Measurements from ENCODE around the gene HEMGN.

Gene HEMGN

DNA sequence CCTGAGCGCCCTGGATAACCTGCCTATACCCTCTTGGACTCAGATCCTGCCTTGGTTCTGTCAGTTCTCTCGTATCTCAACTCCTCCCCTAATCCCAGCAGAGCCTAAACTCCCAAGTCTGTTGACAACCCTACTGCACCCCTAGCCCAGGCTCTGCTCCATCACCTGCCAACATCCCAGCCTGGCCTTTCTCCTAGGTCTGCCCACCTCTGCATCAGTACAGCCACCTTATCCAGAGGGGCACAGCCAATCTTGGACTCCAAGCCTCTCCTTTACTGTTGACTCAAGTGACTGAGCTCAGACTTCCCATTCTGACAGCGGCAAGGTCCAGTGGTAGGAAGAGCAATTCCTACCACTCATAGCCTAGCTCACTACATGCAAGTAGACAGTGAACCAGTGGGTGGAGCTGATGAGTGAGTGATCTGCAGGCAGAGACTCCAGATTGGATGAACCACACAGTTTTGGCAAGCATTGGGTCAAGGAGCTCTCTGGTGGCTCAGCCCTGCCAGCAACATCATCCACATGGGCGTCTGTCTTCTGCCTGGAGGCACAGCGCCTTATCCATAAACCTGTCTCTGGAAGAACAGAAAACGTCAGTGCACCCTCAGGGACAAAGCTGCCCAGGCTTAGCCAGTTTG, 42.2 kb downstream of the HEMGN start:
- CTCF ChIA-PET: interaction anchor here (0.5 kb wide), 1 partner anchor 212 kb away, joined by 3 read pairs; no protein-coding TSS in a partner anchor
- peak; percentile 27 for DNase-seq (ENCODE audit: extremely low spot score)
- TF ChIP-seq TARDBP (IDR thresholded peaks at IDR 0.05) (no peak), FOXA1 (IDR thresholded peaks at IDR 0.05) (no peak), LEF1 (IDR thresholded peaks at IDR 0.05; ENCODE audit: borderline replicate concordance) (no peak), BHLHE40 (IDR thresholded peaks at IDR 0.05; ENCODE audit: borderline replicate concordance) (no peak), ELF4 (IDR thresholded peaks at IDR 0.05) (no peak), ARNT (IDR thresholded peaks at IDR 0.05) (no peak), HDGF (IDR thresholded peaks at IDR 0.05; ENCODE audit: borderline replicate concordance) (no peak), FOXK2 (IDR thresholded peaks at IDR 0.05) (no peak), SUZ12 (IDR thresholded peaks at IDR 0.05) (no peak), ZNF384 (IDR thresholded peaks at IDR 0.05) (no peak), NFRKB (IDR thresholded peaks at IDR 0.05) (no peak), FOXM1 (IDR thresholded peaks at IDR 0.05; ENCODE audit: borderline replicate concordance) (no peak), CTBP1 (IDR thresholded peaks at IDR 0.05; ENCODE audit: borderline replicate concordance) (no peak), SP1 (IDR thresholded peaks at IDR 0.05) (no peak)
- TF ChIP-seq, protein P1, sequence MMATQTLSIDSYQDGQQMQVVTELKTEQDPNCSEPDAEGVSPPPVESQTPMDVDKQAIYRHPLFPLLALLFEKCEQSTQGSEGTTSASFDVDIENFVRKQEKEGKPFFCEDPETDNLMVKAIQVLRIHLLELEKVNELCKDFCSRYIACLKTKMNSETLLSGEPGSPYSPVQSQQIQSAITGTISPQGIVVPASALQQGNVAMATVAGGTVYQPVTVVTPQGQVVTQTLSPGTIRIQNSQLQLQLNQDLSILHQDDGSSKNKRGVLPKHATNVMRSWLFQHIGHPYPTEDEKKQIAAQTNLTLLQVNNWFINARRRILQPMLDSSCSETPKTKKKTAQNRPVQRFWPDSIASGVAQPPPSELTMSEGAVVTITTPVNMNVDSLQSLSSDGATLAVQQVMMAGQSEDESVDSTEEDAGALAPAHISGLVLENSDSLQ (IDR thresholded peaks at IDR 0.05): no peak
- POLR2A ChIA-PET: interaction anchor here (0.7 kb wide), 1 partner anchor 26 kb away, joined by 4 read pairs; the partner anchor contains the start of gene TRMO

DNA sequence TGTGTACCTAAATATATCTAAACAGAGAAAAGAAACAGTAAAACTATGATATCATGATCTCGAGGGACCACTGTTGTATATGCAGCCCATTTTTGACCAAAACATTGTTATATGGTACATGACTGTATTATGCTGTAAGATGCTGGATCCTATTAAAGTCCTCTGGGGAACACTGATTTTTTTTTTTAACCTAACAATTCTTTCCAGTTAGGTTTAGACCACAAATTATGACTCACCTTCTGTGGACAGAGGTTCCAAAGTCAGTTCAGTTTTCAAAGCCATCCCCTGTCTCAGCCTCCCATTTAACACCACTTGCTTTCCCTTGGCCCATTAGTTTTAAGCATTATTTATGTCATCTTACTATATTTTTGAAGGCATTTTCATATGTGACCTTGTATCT, 42.8 kb downstream of the HEMGN start:
- TF ChIP-seq L3MBTL2 (conservative IDR thresholded peaks at IDR 0.05) (no peak), SP1 (IDR thresholded peaks at IDR 0.05) (no peak), TARDBP (IDR thresholded peaks at IDR 0.05) (no peak), FOXK2 (IDR thresholded peaks at IDR 0.05) (no peak)
- DNase-seq (ENCODE audit: extremely low spot score): no peak
- ChIA-PET CTCF (interaction anchor here (0.5 kb wide), 1 partner anchor 212 kb away, joined by 3 read pairs; no protein-coding TSS in a partner anchor), POLR2A (no interaction called here)

DNA sequence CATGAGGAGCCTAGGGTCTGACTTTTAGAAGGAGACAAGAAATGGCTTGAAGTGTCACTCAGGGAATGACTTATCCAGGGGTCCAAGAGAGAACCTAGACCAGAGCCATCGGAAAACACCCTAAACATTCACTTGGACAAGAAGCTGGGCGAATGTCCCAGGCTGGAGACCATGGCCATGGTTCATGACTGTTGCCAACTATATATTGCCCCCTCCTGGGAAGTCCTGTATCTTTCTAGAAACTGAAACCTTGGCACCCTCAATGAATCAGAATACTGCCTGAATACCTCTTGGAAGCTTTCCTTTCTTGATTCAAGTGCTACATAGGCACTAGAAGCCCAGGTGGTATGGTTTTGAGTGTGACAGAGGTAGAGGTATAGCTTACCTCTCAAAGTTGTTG, 45.6 kb downstream of the HEMGN start:
- POLR2A ChIA-PET: no interaction called here
- CTCF ChIA-PET: no interaction called here

DNA sequence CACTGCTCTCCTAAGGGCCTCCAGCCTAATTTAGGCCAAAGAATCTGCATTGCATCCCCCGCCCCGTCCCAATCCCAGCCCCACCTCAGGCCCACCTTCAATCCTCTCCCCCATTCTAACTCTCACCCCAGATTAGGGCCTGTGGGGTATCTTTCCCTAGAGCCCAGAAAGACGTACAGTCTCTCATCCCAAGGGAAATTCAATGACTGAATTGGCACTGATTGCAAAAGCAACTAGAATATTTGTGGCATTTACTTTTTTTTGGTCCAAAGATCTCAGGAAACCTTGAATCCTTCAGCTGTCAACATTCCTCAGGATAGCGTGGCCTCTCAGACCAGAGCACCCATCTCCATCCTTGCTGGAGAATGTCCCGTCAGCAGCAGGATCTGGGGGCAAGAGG, 46.2 kb downstream of the HEMGN start:
- ChIA-PET POLR2A (no interaction called here), CTCF (interaction anchor here (0.6 to 2.2 kb wide), 2 partner anchors 9 to 213 kb away, joined by 4 to 21 read pairs; no protein-coding TSS in a partner anchor)
- TF ChIP-seq TARDBP (IDR thresholded peaks at IDR 0.05) (no peak), BHLHE40 (IDR thresholded peaks at IDR 0.05; ENCODE audit: borderline replicate concordance) (no peak), SUZ12 (IDR thresholded peaks at IDR 0.05) (no peak), NFRKB (IDR thresholded peaks at IDR 0.05) (no peak), ZNF384 (IDR thresholded peaks at IDR 0.05) (no peak), L3MBTL2 (conservative IDR thresholded peaks at IDR 0.05) (no peak), CTBP1 (IDR thresholded peaks at IDR 0.05; ENCODE audit: borderline replicate concordance) (no peak), SP1 (IDR thresholded peaks at IDR 0.05) (no peak)
- DNase-seq (ENCODE audit: extremely low spot score): no peak

More for the DNA sequence above, 45.6 kb downstream of the HEMGN start:
- TF ChIP-seq ARNT (IDR thresholded peaks at IDR 0.05): no peak
- no peak for TF ChIP-seq LEF1 (IDR thresholded peaks at IDR 0.05; ENCODE audit: borderline replicate concordance)
- no peak for TF ChIP-seq TARDBP (IDR thresholded peaks at IDR 0.05)
- TF ChIP-seq L3MBTL2 (conservative IDR thresholded peaks at IDR 0.05): no peak
- no peak for TF ChIP-seq NFRKB (IDR thresholded peaks at IDR 0.05)
- TF ChIP-seq, protein P1 (IDR thresholded peaks at IDR 0.05): no peak
- no peak for TF ChIP-seq SP1 (IDR thresholded peaks at IDR 0.05)
- no peak for TF ChIP-seq ELF4 (IDR thresholded peaks at IDR 0.05)
- TF ChIP-seq SUZ12 (IDR thresholded peaks at IDR 0.05): no peak
- no peak for TF ChIP-seq FOXM1 (IDR thresholded peaks at IDR 0.05; ENCODE audit: borderline replicate concordance)
- no peak for TF ChIP-seq ZNF384 (IDR thresholded peaks at IDR 0.05)
- no peak for TF ChIP-seq CTBP1 (IDR thresholded peaks at IDR 0.05; ENCODE audit: borderline replicate concordance)
- TF ChIP-seq FOXK2 (IDR thresholded peaks at IDR 0.05): no peak
- TF ChIP-seq BHLHE40 (IDR thresholded peaks at IDR 0.05; ENCODE audit: borderline replicate concordance): no peak
- no peak for TF ChIP-seq FOXA1 (IDR thresholded peaks at IDR 0.05)
- TF ChIP-seq HDGF (IDR thresholded peaks at IDR 0.05; ENCODE audit: borderline replicate concordance): no peak
- DNase-seq (ENCODE audit: extremely low spot score): no peak

DNA sequence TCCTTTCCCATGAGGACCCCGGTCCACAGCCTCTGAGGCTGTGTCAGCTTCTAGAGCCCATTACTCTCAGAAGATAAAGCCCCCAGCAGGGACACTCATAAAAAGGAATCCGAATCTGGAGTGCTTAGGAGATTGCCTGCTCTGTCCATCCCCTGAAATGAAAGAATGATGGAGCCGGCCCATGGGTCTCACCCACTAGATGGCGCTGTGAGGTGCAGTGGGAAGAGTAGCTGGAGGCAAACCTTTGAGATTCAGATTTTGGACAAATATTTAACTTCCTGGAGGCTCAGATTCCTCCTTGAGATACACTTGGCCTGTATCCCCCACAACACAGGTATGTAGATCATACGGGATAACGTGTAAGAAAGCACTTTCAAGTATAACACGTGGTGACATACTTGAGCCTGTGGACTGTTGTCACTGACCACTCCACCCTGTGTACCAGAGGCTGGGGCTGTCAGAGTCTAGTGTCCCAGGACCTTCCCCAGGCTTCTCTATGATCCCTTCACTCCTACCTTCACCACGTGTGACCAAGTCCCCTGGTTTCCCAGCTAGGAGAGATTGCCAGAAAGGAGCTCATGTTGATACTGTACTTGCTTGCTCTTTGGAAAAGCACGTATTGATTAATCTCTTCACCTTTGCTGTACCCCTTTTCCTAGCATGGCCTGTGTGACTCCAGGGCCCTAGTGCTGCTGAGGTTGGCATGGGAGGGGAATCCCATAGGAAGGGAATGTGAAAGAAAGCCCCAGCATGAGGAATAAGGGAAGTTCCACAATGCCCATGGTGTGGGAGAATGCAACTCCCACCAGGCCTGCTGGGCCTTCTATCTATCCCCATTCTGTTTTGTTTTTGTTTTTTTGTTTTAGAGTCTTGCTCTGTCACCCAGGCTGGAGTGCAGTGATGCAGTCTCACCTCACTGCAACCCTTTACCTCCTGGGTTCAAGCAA, 47.8 kb downstream of the HEMGN start:
- ChIA-PET POLR2A (interaction anchor here (1.1 kb wide), 1 partner anchor 256 kb away, joined by 3 read pairs; the partner anchor contains the start of gene NCBP1), CTCF (interaction anchor here (0.6 to 2.2 kb wide), 8 partner anchors 11 to 258 kb away, joined by 3 to 21 read pairs (median 4); partner anchors contain the start of gene TSTD2)
- DNase-seq (ENCODE audit: extremely low spot score): peak; percentile 72
- TF ChIP-seq SUZ12 (IDR thresholded peaks at IDR 0.05): no peak
- TF ChIP-seq FOXA1 (IDR thresholded peaks at IDR 0.05): no peak
- TF ChIP-seq LEF1 (IDR thresholded peaks at IDR 0.05; ENCODE audit: borderline replicate concordance): no peak
- no peak for TF ChIP-seq BHLHE40 (IDR thresholded peaks at IDR 0.05; ENCODE audit: borderline replicate concordance)
- TF ChIP-seq, protein P1 (IDR thresholded peaks at IDR 0.05): no peak
- no peak for TF ChIP-seq ZNF384 (IDR thresholded peaks at IDR 0.05)

All from HEK293T (cell line).